Activated T-cell treated with anti-CD3 and anti-CD28 coated beads for 4 hours (primary cell): ENCODE results near the gene CHCHD6.

Experiments
- DNase-seq: peaks from one replicate; pipeline ENCODE4 v3.0.0-alpha.2; 2020

CHCHD6 gene

GRCh38 chr3:126985132-126985985 lies 281.3 kb downstream of the CHCHD6 start:
- no peak for DNase-seq

GRCh38 chr3:126986001-126986400 lies 282.0 kb downstream of the CHCHD6 start:
- no peak for DNase-seq

- no peak for DNase-seq
Observed at GRCh38 chr3:126987129-126987528, 283.1 kb downstream of the CHCHD6 start.

DNA sequence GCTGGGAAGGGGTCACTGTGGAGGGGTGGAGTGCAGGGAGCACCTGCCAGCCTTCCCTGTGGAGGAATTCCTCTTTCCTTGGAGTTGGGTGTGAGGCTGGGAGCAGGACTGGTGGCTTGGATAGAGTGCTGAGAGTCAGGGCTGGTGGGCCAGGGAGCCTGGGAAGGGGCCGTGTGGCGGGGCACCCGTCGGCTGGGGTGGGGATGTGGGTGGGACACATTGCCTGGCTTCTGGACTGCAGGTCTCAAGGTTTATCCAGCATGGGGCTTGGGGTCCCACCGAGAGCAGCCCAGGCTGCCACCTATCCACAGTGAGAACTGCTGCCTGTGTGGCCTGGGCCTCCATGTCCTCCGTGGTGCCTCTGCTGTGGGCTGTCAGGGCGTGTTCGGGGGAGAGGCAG lies 283.6 kb downstream of the CHCHD6 start:
- no peak for DNase-seq

GRCh38 chr3:126988451-126989021 lies 284.5 kb downstream of the CHCHD6 start:
- no peak for DNase-seq

DNA sequence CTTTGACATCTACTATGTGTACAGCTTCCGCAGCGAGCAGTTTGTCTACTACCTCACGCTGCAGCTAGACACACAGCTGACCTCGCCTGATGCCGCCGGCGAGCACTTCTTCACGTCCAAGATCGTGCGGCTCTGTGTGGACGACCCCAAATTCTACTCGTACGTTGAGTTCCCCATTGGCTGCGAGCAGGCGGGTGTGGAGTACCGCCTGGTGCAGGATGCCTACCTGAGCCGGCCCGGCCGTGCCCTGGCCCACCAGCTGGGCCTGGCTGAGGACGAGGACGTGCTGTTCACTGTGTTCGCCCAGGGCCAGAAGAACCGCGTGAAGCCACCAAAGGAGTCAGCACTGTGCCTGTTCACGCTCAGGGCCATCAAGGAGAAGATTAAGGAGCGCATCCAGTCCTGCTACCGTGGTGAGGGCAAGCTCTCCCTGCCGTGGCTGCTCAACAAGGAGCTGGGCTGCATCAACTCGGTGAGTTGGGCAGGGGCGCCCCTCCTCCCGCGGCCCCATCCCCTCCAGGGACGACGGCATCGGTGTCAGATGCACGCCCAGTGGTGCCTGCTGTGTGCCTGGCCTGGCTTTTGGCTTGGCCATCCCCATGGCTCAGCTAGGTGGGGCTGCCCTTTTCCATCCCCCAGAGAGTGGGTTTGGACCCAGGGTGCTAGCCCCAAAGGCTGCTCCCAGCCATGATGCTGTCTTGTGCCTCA lies 285.4 kb downstream of the CHCHD6 start:
- no peak for DNase-seq

DNA sequence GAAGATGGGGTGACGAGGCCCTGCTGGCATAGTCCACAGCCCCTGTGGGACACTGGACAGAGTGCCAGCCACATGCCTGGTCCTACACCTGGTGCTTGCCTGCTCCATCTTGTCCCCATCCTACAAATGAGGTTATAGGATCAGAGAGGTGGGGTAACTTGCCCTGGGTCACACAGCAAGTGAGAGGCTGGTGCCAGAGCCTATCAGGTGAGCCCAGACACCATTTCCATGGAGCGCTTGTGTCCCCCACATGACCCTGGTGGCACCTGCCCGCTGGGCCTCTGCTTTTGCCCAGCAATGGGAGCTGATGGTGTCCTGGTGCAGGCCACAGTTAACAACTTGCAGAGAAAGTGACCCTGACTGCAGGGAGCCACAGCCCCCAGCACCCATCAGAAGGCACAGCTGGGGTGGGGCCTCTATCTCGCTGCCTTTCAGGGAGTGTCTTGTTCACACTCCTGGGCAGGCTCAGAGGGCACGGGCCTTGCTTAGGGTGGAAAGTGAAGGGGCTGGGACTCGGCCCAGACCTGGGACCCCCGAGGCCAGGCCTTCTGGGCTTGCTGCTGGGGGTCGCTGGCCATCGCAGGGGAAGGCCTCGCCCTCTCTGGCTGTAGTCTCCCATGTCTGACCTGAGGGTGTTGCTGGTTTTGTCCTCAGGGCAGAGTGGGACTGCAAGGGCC lies 286.1 kb downstream of the CHCHD6 start:
- no peak for DNase-seq

GRCh38 chr3:126990890-126991289 lies 286.9 kb downstream of the CHCHD6 start:
- DNase-seq = no peak

DNA sequence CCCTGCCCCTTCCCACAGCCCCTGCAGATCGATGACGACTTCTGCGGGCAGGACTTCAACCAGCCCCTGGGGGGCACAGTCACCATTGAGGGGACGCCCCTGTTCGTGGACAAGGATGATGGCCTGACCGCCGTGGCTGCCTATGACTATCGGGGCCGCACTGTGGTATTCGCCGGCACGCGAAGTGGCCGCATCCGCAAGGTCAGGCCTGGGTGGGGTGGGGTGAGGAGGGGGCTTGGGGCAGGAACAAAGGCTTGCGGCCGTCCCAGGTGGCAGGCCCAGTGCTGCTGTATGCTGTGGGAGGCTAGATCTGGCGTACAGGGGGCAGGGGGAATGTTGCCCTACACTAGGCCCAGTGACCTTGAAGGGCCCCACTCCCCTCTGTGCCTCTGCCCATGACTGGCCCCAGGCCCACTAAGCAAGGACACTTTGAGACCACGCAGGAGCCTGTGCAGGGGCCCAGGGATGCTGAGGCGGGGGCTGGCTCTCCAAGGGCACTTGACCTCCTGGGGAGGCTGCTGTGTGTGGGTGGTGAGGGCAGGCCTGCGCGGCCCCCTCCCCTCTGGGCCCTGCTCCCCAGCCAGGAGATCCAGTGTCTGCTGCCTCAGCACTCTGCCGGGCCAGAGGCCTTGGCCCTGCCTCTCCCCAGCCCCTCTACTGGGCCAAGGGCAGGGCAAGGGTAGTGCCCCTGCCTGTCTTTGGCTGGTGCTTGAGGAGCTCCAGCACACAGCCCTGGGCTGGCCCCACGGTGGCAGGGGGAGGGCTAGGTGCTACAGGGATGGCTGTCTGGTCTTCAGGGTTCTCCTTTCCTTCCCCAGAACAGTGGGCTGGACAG lies 287.5 kb downstream of the CHCHD6 start:
- no peak for DNase-seq

- no peak for DNase-seq
Observed at GRCh38 chr3:126992216-126992615, 288.2 kb downstream of the CHCHD6 start.

DNA sequence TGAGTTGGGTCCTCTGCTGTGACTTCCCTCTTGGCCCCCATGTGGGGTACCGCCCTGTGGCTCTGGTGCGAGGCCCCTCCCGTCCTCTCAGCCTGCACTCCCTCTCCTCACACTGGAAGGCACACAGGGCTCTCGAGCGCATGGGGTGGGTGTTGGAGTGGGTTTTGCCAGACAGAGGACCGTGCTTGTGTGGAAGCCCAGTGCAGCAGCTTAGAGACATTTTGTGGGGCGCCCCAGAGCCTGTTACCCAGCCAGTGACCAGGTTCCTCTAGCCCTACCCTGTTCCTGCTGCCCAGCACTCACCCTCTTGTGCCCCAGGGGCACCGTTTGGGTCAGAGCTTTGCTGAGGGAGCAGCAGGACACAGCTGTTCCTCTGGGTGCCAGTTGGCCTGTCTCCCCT lies 288.7 kb downstream of the CHCHD6 start:
- no peak for DNase-seq

DNA sequence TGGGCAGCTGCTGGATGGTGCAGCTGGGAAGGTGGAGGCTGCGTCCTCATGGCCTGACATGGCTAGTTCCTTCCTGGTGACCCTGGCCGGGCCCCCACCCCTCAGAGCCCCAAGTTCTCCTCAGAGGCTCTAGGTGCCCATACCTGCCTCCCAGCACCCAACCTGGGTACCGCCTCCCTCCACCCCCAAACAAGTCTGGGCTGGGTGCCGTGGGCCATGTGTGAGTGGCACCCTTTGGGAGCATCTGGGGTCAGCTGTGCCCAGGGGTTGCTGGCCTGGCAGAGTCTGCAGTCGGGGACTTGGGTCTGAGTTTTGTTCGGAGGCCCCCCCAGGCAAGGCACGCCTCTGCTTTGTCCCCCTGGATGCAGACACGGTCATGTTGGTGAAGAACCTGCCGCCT lies 289.4 kb downstream of the CHCHD6 start:
- DNase-seq = no peak

- no peak for DNase-seq
Observed at GRCh38 chr3:126994661-126995245, 290.7 kb downstream of the CHCHD6 start.

GRCh38 chr3:126995254-126995780 lies 291.3 kb downstream of the CHCHD6 start:
- DNase-seq = no peak

DNA sequence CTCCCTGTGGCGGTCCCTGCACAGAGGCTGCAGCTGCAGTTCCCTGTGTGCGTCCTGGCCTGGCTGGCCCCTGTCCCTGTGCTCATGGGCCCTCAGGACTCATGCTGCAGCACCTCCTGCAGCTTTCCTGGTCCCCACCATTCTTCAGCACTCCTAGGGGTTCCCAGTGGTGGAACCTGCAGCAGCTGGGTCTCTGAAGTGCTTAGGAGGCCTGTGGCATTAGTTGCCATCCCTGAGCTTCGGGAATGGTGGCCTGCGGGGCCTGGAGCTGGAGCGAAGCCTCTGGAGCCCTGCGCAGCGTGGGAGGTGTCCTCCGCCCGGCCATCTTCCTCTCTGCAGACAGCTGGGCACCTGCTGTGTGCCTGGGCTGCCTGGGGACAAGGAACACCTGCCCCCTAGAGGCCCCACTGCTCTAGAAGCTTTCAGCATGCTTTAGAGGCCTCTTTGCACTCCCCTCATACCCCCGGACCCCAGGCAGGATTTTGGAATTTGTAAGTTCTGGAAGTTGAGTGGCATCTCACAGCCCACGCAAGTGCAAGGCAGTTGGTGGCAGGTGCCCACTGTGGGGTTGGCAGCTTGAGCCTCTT lies 292.0 kb downstream of the CHCHD6 start:
- DNase-seq = no peak

DNA sequence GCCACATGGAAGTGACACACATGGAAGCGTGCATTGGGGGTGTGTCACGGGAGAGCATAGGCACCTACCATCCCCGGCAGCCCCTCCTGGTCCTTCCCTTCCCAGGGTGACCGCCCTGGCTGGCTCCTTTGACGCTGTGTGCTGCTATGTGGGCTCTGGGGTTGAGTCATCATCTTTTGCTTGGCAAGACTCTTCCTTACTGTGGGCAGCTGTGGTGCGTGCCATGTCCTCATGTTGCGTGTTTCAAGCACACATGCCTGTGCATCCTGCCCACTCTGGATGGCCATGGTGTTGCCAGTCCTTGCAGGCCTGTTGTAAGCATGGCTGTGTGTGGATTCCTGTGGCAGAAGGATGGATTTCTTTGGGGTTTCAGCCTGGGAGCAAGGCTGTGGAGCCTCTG lies 292.9 kb downstream of the CHCHD6 start:
- DNase-seq = no peak

DNA sequence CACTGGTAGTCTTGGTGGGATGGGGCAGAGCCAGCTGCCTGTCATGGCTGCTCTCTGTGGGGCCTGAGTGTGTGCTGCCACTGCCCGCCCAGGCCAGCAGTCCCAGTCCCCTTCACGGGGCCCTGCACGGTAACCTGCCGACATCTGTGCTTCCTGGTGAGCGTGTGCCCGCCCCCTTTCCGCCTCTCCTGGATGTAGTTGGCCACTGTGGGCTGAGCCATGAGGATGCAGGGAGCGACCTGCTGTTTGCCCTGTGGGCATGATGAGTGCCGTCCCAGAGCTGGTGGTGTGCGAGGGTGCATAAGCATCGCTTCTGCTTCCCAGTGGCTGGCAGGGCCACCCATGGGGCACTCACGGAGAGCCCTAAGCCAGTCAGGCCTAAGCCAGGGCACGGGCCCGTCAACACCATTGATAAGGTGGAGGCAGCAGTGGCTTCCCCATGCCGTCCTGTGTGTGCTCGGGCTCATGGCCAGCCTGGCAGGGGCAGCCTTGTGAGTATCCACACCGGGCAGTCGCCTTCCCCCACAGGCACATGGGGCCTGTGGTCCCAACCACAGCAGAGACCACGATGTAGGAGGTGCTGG lies 293.5 kb downstream of the CHCHD6 start:
- DNase-seq = no peak

DNA sequence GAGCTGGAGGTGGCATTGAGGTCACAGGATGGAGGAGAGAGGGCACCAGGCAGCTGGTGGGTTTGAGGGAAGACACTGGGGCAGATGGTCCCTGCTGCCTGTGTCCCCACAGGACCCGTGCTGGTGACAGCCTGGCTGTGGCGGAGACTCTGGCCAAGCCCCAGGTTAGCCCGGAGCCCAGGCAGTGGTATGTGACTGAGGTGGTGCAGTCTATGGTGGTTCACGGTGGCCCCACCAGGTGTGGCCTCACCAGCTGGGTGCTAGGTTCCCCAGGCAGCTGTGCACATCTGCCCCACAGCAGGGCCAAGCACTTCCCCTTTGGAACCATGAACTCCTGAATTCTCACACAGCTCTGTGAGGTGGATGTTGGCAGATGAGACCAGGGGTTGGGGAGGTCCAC lies 294.3 kb downstream of the CHCHD6 start:
- DNase-seq = no peak

DNA sequence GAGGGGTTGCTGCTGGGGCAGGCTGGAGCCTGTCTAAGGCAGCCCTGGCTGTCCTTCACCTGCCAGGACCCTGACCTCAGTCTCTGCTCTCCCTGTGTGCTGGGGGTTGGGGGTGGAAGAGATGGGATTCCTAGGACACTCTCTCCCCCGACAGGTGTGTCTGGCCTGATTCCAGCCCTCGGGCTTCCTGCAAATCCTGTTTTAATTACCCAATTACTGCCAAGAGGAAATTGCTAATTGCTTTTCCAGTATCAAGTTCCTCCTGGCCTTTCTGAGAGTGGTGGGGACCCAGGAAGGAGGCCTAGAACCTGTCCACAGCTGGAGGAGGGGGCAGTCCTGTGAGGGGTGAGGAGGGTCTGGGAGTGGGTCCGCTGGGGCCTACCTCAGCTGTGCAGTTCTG lies 294.7 kb downstream of the CHCHD6 start:
- no peak for DNase-seq

DNA sequence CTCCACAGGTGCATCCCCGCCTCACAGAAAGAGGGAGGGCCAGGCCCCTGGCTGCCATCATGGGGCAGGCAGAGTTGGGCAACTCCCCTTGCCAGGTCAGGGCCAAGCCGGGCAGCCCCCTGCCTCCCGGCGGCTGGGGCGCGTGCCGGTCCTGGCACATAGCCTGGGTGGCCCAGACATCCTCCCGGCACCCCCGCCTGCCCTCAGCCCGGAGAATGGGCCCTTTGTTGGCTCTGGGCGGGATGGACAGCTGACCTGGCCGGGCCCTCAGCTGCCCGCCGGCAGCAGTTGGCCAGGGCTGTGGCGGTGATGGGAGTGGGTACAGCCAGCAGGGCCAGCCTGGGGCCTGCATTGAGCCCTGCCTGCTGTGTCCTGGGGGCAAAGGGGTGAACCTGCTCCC lies 295.3 kb downstream of the CHCHD6 start:
- DNase-seq = no peak

DNA sequence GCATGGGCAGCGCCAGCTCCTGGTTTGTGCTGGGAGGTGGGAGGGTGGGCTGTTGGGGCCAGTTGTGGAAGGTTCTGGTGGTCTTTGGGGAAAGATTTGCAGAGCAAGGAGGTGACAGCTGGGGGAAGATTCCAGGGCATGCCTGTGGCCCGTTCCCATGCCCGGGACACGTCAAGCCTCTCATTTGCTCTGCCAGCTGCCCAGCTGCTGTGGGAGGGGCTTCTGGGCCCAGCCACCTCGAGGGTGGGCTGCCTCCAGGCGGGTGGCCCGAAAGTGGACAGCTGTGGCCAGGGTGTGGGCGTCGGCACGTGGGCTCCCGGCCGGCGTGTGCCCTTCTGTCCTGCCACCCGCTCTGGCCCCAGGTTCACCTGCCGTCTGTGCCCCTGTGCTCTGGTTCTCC lies 296.1 kb downstream of the CHCHD6 start:
- no peak for DNase-seq
